ENCODE results near the gene CAP2.

Gene CAP2

GRCh38 chr6:17355404-17355774 lies 38.0 kb upstream of the CAP2 start:
- no peak for TF ChIP-seq CTCF (IDR thresholded peaks at IDR 0.05; ENCODE audit: low read depth, low read length)
- no peak overlapping the region for H3K4me3 ChIP-seq (ENCODE audit: low read depth, low read length)

GRCh38 chr6:17358515-17358914 lies 34.9 kb upstream of the CAP2 start:
- no peak overlapping the region for H3K4me3 ChIP-seq (ENCODE audit: low read depth, low read length)
- TF ChIP-seq CTCF (IDR thresholded peaks at IDR 0.05; ENCODE audit: low read depth, low read length) = no peak

DNA sequence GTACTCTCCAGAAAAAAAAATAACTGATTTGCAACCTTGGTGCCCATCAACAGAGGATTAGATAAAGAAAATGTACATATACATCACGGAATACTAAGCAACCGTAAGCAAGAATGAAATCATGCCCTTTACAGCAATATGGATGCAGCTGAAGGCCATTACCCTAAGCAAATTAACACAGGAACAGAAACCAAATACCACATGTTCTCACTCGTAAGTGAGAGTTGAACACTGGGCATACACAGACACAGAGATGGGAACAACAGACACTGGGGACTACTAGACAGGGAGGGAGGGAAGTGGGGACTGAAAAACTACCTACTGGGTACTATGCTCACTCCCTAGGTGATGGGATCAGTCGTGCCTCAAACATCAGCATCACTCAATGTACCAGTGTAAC lies 32.8 kb upstream of the CAP2 start:
- TF ChIP-seq CTCF (IDR thresholded peaks at IDR 0.05; ENCODE audit: low read depth, low read length) = no peak
- H3K4me3 ChIP-seq (ENCODE audit: low read depth, low read length) = no peak overlapping the region

- H3K4me3 ChIP-seq (ENCODE audit: low read depth, low read length) = no peak overlapping the region
- no peak for TF ChIP-seq CTCF (IDR thresholded peaks at IDR 0.05; ENCODE audit: low read depth, low read length)
Measured at GRCh38 chr6:17361013-17361412, 32.4 kb upstream of the CAP2 start.

- no peak for TF ChIP-seq CTCF (IDR thresholded peaks at IDR 0.05; ENCODE audit: low read depth, low read length)
- H3K4me3 ChIP-seq (ENCODE audit: low read depth, low read length) = no peak overlapping the region
Measured at GRCh38 chr6:17365961-17366360, 27.4 kb upstream of the CAP2 start.

DNA sequence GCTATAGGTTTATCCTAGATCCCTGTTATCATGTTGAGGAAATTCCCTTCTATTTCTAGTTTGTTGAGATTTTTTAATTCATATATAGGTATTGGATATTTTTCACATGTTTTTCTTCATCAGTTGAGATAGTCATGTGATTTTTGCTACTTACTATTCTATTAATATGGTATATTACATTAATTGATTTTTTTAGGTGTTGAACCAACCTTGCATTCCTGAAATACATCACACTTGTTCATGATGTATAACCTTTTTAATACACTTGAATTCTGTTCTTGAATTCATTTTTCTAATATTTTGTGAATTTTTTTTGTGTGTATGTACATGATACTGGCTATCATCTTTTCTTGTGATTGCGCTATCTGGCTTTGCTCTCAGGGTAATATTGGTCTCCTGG lies 25.5 kb upstream of the CAP2 start:
- H3K4me3 ChIP-seq (ENCODE audit: low read depth, low read length) = no peak overlapping the region
- no peak for TF ChIP-seq CTCF (IDR thresholded peaks at IDR 0.05; ENCODE audit: low read depth, low read length)

GRCh38 chr6:17381424-17382147 lies 11.8 kb upstream of the CAP2 start:
- TF ChIP-seq CTCF (IDR thresholded peaks at IDR 0.05; ENCODE audit: low read depth, low read length) = no peak
- H3K4me3 ChIP-seq (ENCODE audit: low read depth, low read length) = no peak overlapping the region

Measured in WI38 (cell line).